PC-3 (cell line): ENCODE results near the gene CDC34.

Experiments used
- CTCF ChIP-seq: fragments of 300-600 bp; sonication (generic); conservative IDR thresholded peaks from 2 replicates; pipeline ENCODE4 v1.5.1; 2017; ENCODE audit warnings: antibody characterized with exemption, low read depth, mild to moderate bottlenecking, low read length
- EZH2 ChIP-seq: fragments of 300-600 bp; sonication (generic); IDR thresholded peaks from one replicate; pipeline ENCODE4 v1.6.1; 2017; ENCODE audit warnings: antibody characterized with exemption, mild to moderate bottlenecking, low read length; ENCODE audit not compliant: unreplicated experiment

- TF ChIP-seq EZH2, result no peak
- TF ChIP-seq CTCF, result no peak
Measured at GRCh38 chr19:547117-547516, 15.6 kb downstream of the CDC34 start.
